GM12892 (cell line): ENCODE measurements around the gene ALK.

ENCODE experiments used
- DNase-seq: peaks from one replicate; pipeline ENCODE4 v3.0.0; 2011; ENCODE audit not compliant: insufficient read length
- FAIRE-seq: peaks from 2 replicates; lab custom pipeline; 2011; peaks lifted over from hg19 to GRCh38; lab: Jason Lieb, UNC
- POLR2A ChIP-seq: IDR thresholded peaks from 2 replicates; pipeline ENCODE4 v1.6.1; 2011; ENCODE audit warnings: low read depth, low read length, control low read depth
- POLR2AphosphoS5 ChIP-seq: IDR thresholded peaks from 2 replicates; pipeline ENCODE4 v1.6.1; 2011; ENCODE audit warnings: low read depth, low read length, control low read depth
- TAF1 ChIP-seq: IDR thresholded peaks from 2 replicates; pipeline ENCODE4 v1.6.1; 2011; ENCODE audit warnings: low read depth, mild to moderate bottlenecking, control low read depth, low read length, borderline replicate concordance

Gene ALK

GRCh38 chr2:29509878-29510277 lies 411.5 kb downstream of the ALK start:
- TF ChIP-seq POLR2AphosphoS5, result no peak
- no peak for TF ChIP-seq POLR2A
- TF ChIP-seq TAF1, result no peak
- no peak for FAIRE-seq
- no peak for DNase-seq

GRCh38 chr2:29509397-29509796 lies 412.0 kb downstream of the ALK start:
- no peak for DNase-seq
- TF ChIP-seq POLR2AphosphoS5, result no peak
- TF ChIP-seq TAF1, result no peak
- TF ChIP-seq POLR2A, result no peak
- FAIRE-seq, result no peak

GRCh38 chr2:29504746-29505145 lies 416.6 kb downstream of the ALK start:
- no peak for TF ChIP-seq TAF1
- TF ChIP-seq POLR2A, result no peak
- no peak for TF ChIP-seq POLR2AphosphoS5
- FAIRE-seq (no peak), DNase-seq (no peak)

GRCh38 chr2:29502460-29502911 lies 418.9 kb downstream of the ALK start:
- TF ChIP-seq POLR2A (no peak), TAF1 (no peak), POLR2AphosphoS5 (no peak)
- DNase-seq (no peak), FAIRE-seq (no peak)

- FAIRE-seq (no peak), DNase-seq (no peak)
- TF ChIP-seq TAF1 (no peak), POLR2A (no peak), POLR2AphosphoS5 (no peak)
Measured at GRCh38 chr2:29497375-29497774, 424.0 kb downstream of the ALK start.

GRCh38 chr2:29496198-29496597 lies 425.2 kb downstream of the ALK start:
- FAIRE-seq, result no peak
- TF ChIP-seq POLR2A, result no peak
- no peak for TF ChIP-seq TAF1
- no peak for TF ChIP-seq POLR2AphosphoS5

GRCh38 chr2:29495536-29496060 lies 425.8 kb downstream of the ALK start:
- DNase-seq (no peak), FAIRE-seq (no peak)
- TF ChIP-seq POLR2A (no peak), TAF1 (no peak), POLR2AphosphoS5 (no peak)

More at GRCh38 chr2:29496198-29496597, 425.2 kb downstream of the ALK start:
- DNase-seq, result no peak

GRCh38 chr2:29495068-29495467 lies 426.3 kb downstream of the ALK start:
- TF ChIP-seq POLR2AphosphoS5, result no peak
- no peak for TF ChIP-seq POLR2A
- TF ChIP-seq TAF1, result no peak
- FAIRE-seq (no peak), DNase-seq (no peak)

GRCh38 chr2:29492701-29493100 lies 428.7 kb downstream of the ALK start:
- no peak for FAIRE-seq
- DNase-seq, result no peak
- TF ChIP-seq POLR2AphosphoS5, result no peak
- no peak for TF ChIP-seq POLR2A
- TF ChIP-seq TAF1, result no peak

GRCh38 chr2:29490045-29490444 lies 431.3 kb downstream of the ALK start:
- no peak for TF ChIP-seq POLR2A
- TF ChIP-seq POLR2AphosphoS5, result no peak
- TF ChIP-seq TAF1, result no peak
- FAIRE-seq (no peak), DNase-seq (no peak)

GRCh38 chr2:29489568-29489967 lies 431.8 kb downstream of the ALK start:
- DNase-seq, result no peak
- FAIRE-seq, result no peak
- TF ChIP-seq POLR2A (no peak), TAF1 (no peak), POLR2AphosphoS5 (no peak)

- FAIRE-seq (no peak), DNase-seq (no peak)
- no peak for TF ChIP-seq POLR2A
- TF ChIP-seq POLR2AphosphoS5, result no peak
- TF ChIP-seq TAF1, result no peak
Measured at GRCh38 chr2:29487967-29488555, 433.3 kb downstream of the ALK start.
